OCI-LY1 (cell line): ENCODE data around the gene UBE2Z.

Experiments
- CTCF ChIP-seq: fragments of 200-600 bp; sonication (generic), shearing (Covaris generic); IDR thresholded peaks from 2 replicates; pipeline ENCODE4 v1.5.1; 2017; ENCODE audit warnings: mild to moderate bottlenecking, antibody characterized with exemption, low read length, moderate library complexity, mixed read lengths
- EZH2 ChIP-seq: fragments of 200-600 bp; sonication (generic), shearing (Covaris generic); IDR thresholded peaks from 2 replicates; pipeline ENCODE4 v1.8.0; 2017; ENCODE audit warnings: borderline replicate concordance, mixed run types, mild to moderate bottlenecking, antibody characterized with exemption, low read length, moderate library complexity, mixed read lengths

- no peak for TF ChIP-seq CTCF
- TF ChIP-seq EZH2 = no peak
Measured at GRCh38 chr17:48907713-48908046, 527 bp upstream of the UBE2Z start.
